ENCODE results near the gene CDKN1B.

The CDKN1B gene

DNA sequence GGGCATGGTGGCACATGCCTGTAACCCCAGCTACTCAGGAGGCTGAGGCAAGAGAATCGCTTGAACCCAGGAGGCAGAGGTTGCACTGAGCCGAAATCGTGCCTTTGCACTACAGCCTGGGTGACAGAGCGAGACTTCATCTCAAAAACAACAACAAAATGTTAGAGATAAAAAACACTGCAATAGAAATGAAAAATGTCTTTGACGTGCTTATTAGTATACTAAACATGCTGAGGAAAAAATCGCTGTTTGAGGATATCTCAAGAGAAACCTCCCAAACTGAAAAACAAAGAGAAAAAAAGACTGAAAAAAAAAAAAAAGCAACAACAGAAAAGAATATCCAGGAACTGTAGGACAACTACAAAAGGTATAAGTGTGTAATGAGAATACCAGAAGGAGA lies 53.1 kb downstream of the CDKN1B start:
- TF ChIP-seq, protein P1, sequence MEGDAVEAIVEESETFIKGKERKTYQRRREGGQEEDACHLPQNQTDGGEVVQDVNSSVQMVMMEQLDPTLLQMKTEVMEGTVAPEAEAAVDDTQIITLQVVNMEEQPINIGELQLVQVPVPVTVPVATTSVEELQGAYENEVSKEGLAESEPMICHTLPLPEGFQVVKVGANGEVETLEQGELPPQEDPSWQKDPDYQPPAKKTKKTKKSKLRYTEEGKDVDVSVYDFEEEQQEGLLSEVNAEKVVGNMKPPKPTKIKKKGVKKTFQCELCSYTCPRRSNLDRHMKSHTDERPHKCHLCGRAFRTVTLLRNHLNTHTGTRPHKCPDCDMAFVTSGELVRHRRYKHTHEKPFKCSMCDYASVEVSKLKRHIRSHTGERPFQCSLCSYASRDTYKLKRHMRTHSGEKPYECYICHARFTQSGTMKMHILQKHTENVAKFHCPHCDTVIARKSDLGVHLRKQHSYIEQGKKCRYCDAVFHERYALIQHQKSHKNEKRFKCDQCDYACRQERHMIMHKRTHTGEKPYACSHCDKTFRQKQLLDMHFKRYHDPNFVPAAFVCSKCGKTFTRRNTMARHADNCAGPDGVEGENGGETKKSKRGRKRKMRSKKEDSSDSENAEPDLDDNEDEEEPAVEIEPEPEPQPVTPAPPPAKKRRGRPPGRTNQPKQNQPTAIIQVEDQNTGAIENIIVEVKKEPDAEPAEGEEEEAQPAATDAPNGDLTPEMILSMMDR (IDR thresholded peaks at IDR 0.05; ENCODE audit: insufficient read depth, low read length, missing control alignments), result no peak
- H3K4me3 ChIP-seq (ENCODE audit: low read depth, low read length), result no peak overlapping the region
- no peak for DNase-seq (ENCODE audit: low read depth, low spot score)
- CTCF ChIA-PET, result no interaction called here
- POLR2A ChIA-PET, result no interaction called here
